Keratinocyte (primary cell): Measurements from ENCODE around the gene CCT6A. TPM values are rescaled to one million over a fixed set of nuclear protein-coding genes. Genes with fewer than 3 reads are reported as not detected.
"Not testable (repeated sequence)": the region's sequence is repeated elsewhere in the genome, so short reads cannot be mapped to it uniquely, and the experiment has no call there.

Experiments used
- DNase-seq: peaks from one replicate; pipeline ENCODE4 v3.0.0-alpha.2; 2011; ENCODE audit warnings: low read depth, missing footprints, low spot score
- FAIRE-seq: peaks from 2 replicates; lab custom pipeline; 2011; peaks lifted over from hg19 to GRCh38; lab: Jason Lieb, UNC
- H2AFZ ChIP-seq: 2 replicates; pipeline ENCODE4 v1.6.0; 2012; ENCODE audit warnings: low read length, control low read depth, inconsistent platforms; ENCODE audit not compliant: control insufficient read depth
- H3K27ac ChIP-seq: 2 replicates; pipeline ENCODE4 v1.5.1; 2011; ENCODE audit warnings: low read length; ENCODE audit not compliant: control insufficient read depth, insufficient read depth
- H3K27me3 ChIP-seq: 3 replicates; pipeline ENCODE4 v1.6.0; 2011; ENCODE audit warnings: low read length; ENCODE audit not compliant: control insufficient read depth, insufficient read depth; ENCODE audit errors: extremely low read depth
- H3K36me3 ChIP-seq, 2 experiments: 2 replicates in 1 of 2; 3 replicates in 1 of 2; pipeline ENCODE4 v1.5.1; 2011; ENCODE audit warnings: low read length in 2 of 2, mild to moderate bottlenecking in 1 of 2; ENCODE audit not compliant: control insufficient read depth in 2 of 2, insufficient read depth in 2 of 2; ENCODE audit errors: extremely low read depth in 1 of 2
- H3K4me1 ChIP-seq: 3 replicates; pipeline ENCODE4 v1.5.1; 2011; ENCODE audit warnings: low read length; ENCODE audit not compliant: control insufficient read depth, insufficient read depth; ENCODE audit errors: extremely low read depth
- H3K4me2 ChIP-seq: 3 replicates; pipeline ENCODE4 v1.6.0; 2011; ENCODE audit warnings: low read depth, low read length; ENCODE audit not compliant: control insufficient read depth, insufficient read depth; ENCODE audit errors: extremely low read depth
- H3K4me3 ChIP-seq, 3 experiments: fragments of 200-600 bp in 1 of 3; sonication (generic) in 1 of 3; 2 replicates in 2 of 3; 3 replicates in 1 of 3; pipeline ENCODE4 v1.5.1; 2011 to 2016; ENCODE audit warnings: low read length in 3 of 3, mild to moderate bottlenecking in 3 of 3, control low read depth in 2 of 3, inconsistent platforms in 1 of 3, low read depth in 1 of 3, mixed read lengths in 1 of 3, mixed run types in 1 of 3, moderate library complexity in 1 of 3; ENCODE audit not compliant: control insufficient read depth in 2 of 3, insufficient read depth in 2 of 3; ENCODE audit errors: extremely low read depth in 1 of 3
- H3K79me2 ChIP-seq: 2 replicates; pipeline ENCODE4 v1.6.0; 2012; ENCODE audit warnings: low read length; ENCODE audit not compliant: control insufficient read depth, insufficient read depth
- H3K9ac ChIP-seq: 3 replicates; pipeline ENCODE4 v1.6.0; 2011; ENCODE audit warnings: low read length; ENCODE audit not compliant: control insufficient read depth, insufficient read depth; ENCODE audit errors: extremely low read depth
- H3K9me1 ChIP-seq: 3 replicates; pipeline ENCODE4 v1.6.0; 2011; ENCODE audit warnings: low read length; ENCODE audit not compliant: control insufficient read depth, insufficient read depth; ENCODE audit errors: extremely low read depth
- H3K9me3 ChIP-seq: 2 replicates; pipeline ENCODE4 v1.5.1; 2012; ENCODE audit warnings: low read depth, low read length; ENCODE audit not compliant: control insufficient read depth
- H4K20me1 ChIP-seq: 3 replicates; pipeline ENCODE4 v1.6.0; 2011; ENCODE audit warnings: low read length; ENCODE audit not compliant: control insufficient read depth, insufficient read depth; ENCODE audit errors: extremely low read depth
- CTCF ChIP-seq, 3 experiments: IDR thresholded peaks in 1 of 3; conservative IDR thresholded peaks in 1 of 3; optimal IDR thresholded peaks in 1 of 3; 2 replicates in 2 of 3; 3 replicates in 1 of 3; pipeline versions ENCODE3 to v1.5.1; 2011; ENCODE audit warnings: low read length in 3 of 3, mild to moderate bottlenecking in 3 of 3, moderate library complexity in 2 of 3, control low read depth in 1 of 3, inconsistent platforms in 1 of 3; ENCODE audit not compliant: insufficient read depth in 2 of 3; ENCODE audit errors: extremely low read depth in 1 of 3
- EZH2 ChIP-seq: IDR thresholded peaks from one replicate; pipeline ENCODE4 v1.6.1; 2012; ENCODE audit warnings: inconsistent platforms, mild to moderate bottlenecking, low read length, moderate library complexity
- dilution Hi-C: fragments of 300-500 bp; cut with MboI; formaldehyde crosslinking; loops from one replicate; pipeline ENCODE4 v1.7.0; 2020; ENCODE audit warnings: low sequenced_read_pairs; ENCODE audit not compliant: extremely low pct_ligation_motif_present
- polyA plus RNA-seq, 5 experiments: library from polyadenylated mRNA; depleted of rRNA in 3 of 5; stranded (reverse) in 3 of 5; stranded (forward) in 1 of 5; unstranded in 1 of 5; fragments of >200 nt; gene quantifications; 1 replicate in 1 of 5; 2 replicates in 3 of 5; 3 replicates in 1 of 5; pipeline versions ENCODE4 v1.2.1 to v1.2.3, GENCODE V29; 2011 to 2012; ENCODE audit warnings: missing spikeins in 2 of 5, low read depth in 1 of 5, low replicate concordance in 1 of 5

Gene CCT6A
- polyA plus RNA-seq, 1 donor (not counting 4 experiments of a cell fraction or from before 2014, with no cell fraction given), result 403 TPM

- no peak for DNase-seq
- peaks cover 3% of the 10 kb centered on the region for H4K20me1 ChIP-seq
- no peak for FAIRE-seq
- H3K79me2 ChIP-seq, result no peaks in the 10 kb centered on the region
- dilution Hi-C loops, result no loop called here
- no peaks in the 10 kb centered on the region for H3K27me3 ChIP-seq
- no peaks in the 10 kb centered on the region for H3K9me1 ChIP-seq
- no peak overlapping the region for H3K27ac ChIP-seq
- TF ChIP-seq EZH2 (no peak), CTCF (optimal IDR thresholded peaks at IDR 0.05 in 1 of 3, IDR thresholded peaks at IDR 0.05 in 1 of 3, conservative IDR thresholded peaks at IDR 0.05 in 1 of 3; ENCODE audit: extremely low read depth in 1 of 3, insufficient read depth in 2 of 3, low read length in 3 of 3) (no peak)
- H3K4me2 ChIP-seq, result no peak overlapping the region
- H3K9me3 ChIP-seq, result no peaks in the 10 kb centered on the region
- H3K9ac ChIP-seq, result no peak overlapping the region
- H3K4me1 ChIP-seq, result no peaks in the 10 kb centered on the region
- peaks cover 21 to 31% of the 10 kb centered on the region in 2 experiments for H3K36me3 ChIP-seq
- no peak overlapping the region for H3K4me3 ChIP-seq
- no peak overlapping the region for H2AFZ ChIP-seq
Observed at GRCh38 chr7:56078196-56078595, 26.6 kb downstream of the CCT6A start.

- dilution Hi-C loops, result no loop called here
- Histone ChIP-seq H4K20me1 (peaks cover 3% of the 10 kb centered on the region), H3K79me2 (no peaks in the 10 kb centered on the region), H3K9me1 (no peaks in the 10 kb centered on the region), H3K27me3 (no peaks in the 10 kb centered on the region), H3K4me2 (no peak overlapping the region), H3K4me1 (no peaks in the 10 kb centered on the region), H3K27ac (no peak overlapping the region), H3K9me3 (no peaks in the 10 kb centered on the region), H3K4me3 (no peak overlapping the region), H3K36me3 (peaks cover 21 to 29% of the 10 kb centered on the region in 2 experiments), H2AFZ (no peak overlapping the region), H3K9ac (no peak overlapping the region)
- FAIRE-seq (no peak), DNase-seq (no peak)
- no peak for TF ChIP-seq EZH2
- peak in 1 of 3 experiments; percentile 10 for TF ChIP-seq CTCF (optimal IDR thresholded peaks at IDR 0.05 in 1 of 3, IDR thresholded peaks at IDR 0.05 in 1 of 3, conservative IDR thresholded peaks at IDR 0.05 in 1 of 3; ENCODE audit: extremely low read depth in 1 of 3, insufficient read depth in 2 of 3, low read length in 3 of 3)
Observed at GRCh38 chr7:56079450-56080185, 28.1 kb downstream of the CCT6A start.

- H3K27me3 ChIP-seq, DNase-seq, H4K20me1 ChIP-seq, H3K9me1 ChIP-seq, H3K4me1 ChIP-seq, dilution Hi-C loops, FAIRE-seq, H3K4me2 ChIP-seq, H2AFZ ChIP-seq, H3K9ac ChIP-seq, H3K79me2 ChIP-seq, H3K4me3 ChIP-seq, H3K27ac ChIP-seq, H3K9me3 ChIP-seq: not testable (repeated sequence)
- H3K36me3 ChIP-seq, result peaks cover 21 to 27% of the 10 kb centered on the region in 2 experiments
Observed at GRCh38 chr7:56080726-56081435, 29.3 kb downstream of the CCT6A start.
